Measurements from ENCODE around the gene GRID2.
"Not testable (repeated sequence)": the region's sequence is repeated elsewhere in the genome, so short reads cannot be mapped to it uniquely, and the experiment has no call there.

The GRID2 gene

DNA sequence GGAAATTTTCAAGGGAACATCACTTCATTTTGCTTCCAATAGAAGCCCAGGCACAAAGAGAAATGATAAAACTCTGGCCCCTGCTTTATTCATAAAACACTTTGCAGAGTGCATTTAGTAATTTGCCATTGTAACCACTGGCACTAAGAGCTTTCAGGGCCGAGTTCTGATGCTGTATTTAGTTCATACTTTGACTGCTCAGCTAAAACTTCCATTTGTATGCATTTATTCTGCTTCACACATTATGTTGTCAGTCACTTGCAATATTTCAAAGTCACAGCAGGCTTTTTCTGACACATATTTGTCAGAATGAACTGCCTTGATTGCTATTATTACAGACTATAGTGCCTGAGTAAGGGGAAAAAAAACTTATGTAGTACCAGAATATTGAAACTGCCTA, 1350.4 kb downstream of the GRID2 start:
- H3K4me1 Mint-ChIP-seq: no peaks in the 10 kb centered on the region
- peaks cover 2% of the 10 kb centered on the region for H3K36me3 Mint-ChIP-seq (ENCODE audit: insufficient read depth)
- H3K4me3 Mint-ChIP-seq: no peak overlapping the region
- no peak overlapping the region for H3K27ac Mint-ChIP-seq (ENCODE audit: low read depth)
- DNase-seq (ENCODE audit: low spot score in 2 of 2) (no peak), ATAC-seq (replicated peaks; ENCODE audit: extremely low read depth, poor library complexity, severe bottlenecking) (no peak)
- peaks cover 6% of the 10 kb centered on the region for H3K9me3 Mint-ChIP-seq
- H3K27me3 Mint-ChIP-seq: no peaks in the 10 kb centered on the region

GRCh38 chr4:93657527-93657926, 1353.8 kb downstream of the GRID2 start:
- no peak for DNase-seq (ENCODE audit: low spot score in 2 of 2)
- Mint-ChIP-seq H3K4me3 (no peak overlapping the region), H3K36me3 (ENCODE audit: insufficient read depth) (peaks cover 2% of the 10 kb centered on the region), H3K9me3 (peaks cover 7% of the 10 kb centered on the region), H3K27me3 (no peaks in the 10 kb centered on the region), H3K27ac (ENCODE audit: low read depth) (no peak overlapping the region), H3K4me1 (no peaks in the 10 kb centered on the region)
- no peak for ATAC-seq (replicated peaks; ENCODE audit: extremely low read depth, poor library complexity, severe bottlenecking)

GRCh38 chr4:93658443-93658842, 1354.7 kb downstream of the GRID2 start:
- H3K27me3 Mint-ChIP-seq: no peaks in the 10 kb centered on the region

DNA sequence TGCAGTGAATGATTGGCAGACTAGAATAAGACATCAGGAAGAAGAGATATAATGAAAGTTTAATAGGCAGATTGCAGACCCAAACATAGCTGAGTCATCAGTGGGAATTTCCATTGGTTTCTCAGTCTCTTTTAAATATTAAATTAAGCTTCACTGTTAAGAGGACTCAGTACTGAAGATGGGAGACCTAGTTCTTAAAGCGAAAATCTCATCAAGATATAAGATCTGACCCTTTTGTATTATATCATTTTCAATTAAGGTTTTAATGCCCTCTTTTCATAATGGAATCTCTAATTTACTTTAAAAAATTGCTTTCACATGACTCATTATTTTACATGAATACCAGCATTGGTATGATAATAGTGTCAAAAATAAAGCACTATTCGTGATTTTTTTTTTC, 1355.9 kb downstream of the GRID2 start:
- ATAC-seq (replicated peaks; ENCODE audit: extremely low read depth, poor library complexity, severe bottlenecking) (no peak), DNase-seq (ENCODE audit: low spot score in 2 of 2) (no peak)
- no peak overlapping the region for H3K4me3 Mint-ChIP-seq
- H3K27ac Mint-ChIP-seq (ENCODE audit: low read depth): no peak overlapping the region
- H3K27me3 Mint-ChIP-seq: no peaks in the 10 kb centered on the region
- no peaks in the 10 kb centered on the region for H3K36me3 Mint-ChIP-seq (ENCODE audit: insufficient read depth)
- no peaks in the 10 kb centered on the region for H3K4me1 Mint-ChIP-seq
- peaks cover 15% of the 10 kb centered on the region for H3K9me3 Mint-ChIP-seq

More at GRCh38 chr4:93658443-93658842, 1354.7 kb downstream of the GRID2 start:
- H3K4me1 Mint-ChIP-seq: no peaks in the 10 kb centered on the region
- peaks cover 7% of the 10 kb centered on the region for H3K9me3 Mint-ChIP-seq
- no peak overlapping the region for H3K27ac Mint-ChIP-seq (ENCODE audit: low read depth)
- ATAC-seq (replicated peaks; ENCODE audit: extremely low read depth, poor library complexity, severe bottlenecking) (no peak), DNase-seq (ENCODE audit: low spot score in 2 of 2) (no peak)
- no peak overlapping the region for H3K4me3 Mint-ChIP-seq
- H3K36me3 Mint-ChIP-seq (ENCODE audit: insufficient read depth): no peaks in the 10 kb centered on the region

- Mint-ChIP-seq H3K4me3 (no peak overlapping the region), H3K36me3 (ENCODE audit: insufficient read depth) (no peaks in the 10 kb centered on the region), H3K27ac (ENCODE audit: low read depth) (no peak overlapping the region), H3K9me3 (peaks cover 15% of the 10 kb centered on the region), H3K27me3 (no peaks in the 10 kb centered on the region), H3K4me1 (no peaks in the 10 kb centered on the region)
- ATAC-seq (replicated peaks; ENCODE audit: extremely low read depth, poor library complexity, severe bottlenecking) (no peak), DNase-seq (ENCODE audit: low spot score in 2 of 2) (no peak)
Measured at GRCh38 chr4:93660036-93660435, 1356.3 kb downstream of the GRID2 start.

DNA sequence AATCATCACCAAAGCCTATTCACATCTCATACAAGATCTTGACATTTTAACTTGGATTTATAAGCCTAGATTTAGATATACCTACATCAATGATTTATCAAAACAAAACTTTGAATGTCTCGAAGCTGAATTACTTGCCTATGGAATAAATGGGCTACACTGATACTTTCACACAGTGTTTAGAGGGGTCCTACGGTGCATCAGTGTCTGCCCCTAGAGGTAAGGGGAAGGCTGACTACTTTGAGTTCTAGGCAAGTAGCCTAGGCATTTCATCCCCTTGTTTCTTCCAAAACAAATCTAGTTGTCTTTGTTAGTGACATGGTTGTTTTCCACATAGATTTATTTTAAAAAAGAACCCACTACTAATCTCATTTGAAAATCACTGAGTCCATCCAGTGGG, 1366.7 kb downstream of the GRID2 start:
- Mint-ChIP-seq H3K36me3 (ENCODE audit: insufficient read depth) (no peaks in the 10 kb centered on the region), H3K9me3 (peaks cover 15% of the 10 kb centered on the region), H3K4me1 (no peaks in the 10 kb centered on the region), H3K27me3 (no peaks in the 10 kb centered on the region), H3K4me3 (no peak overlapping the region), H3K27ac (ENCODE audit: low read depth) (no peak overlapping the region)
- ATAC-seq (replicated peaks; ENCODE audit: extremely low read depth, poor library complexity, severe bottlenecking) (no peak), DNase-seq (ENCODE audit: low spot score in 2 of 2) (no peak)

DNA sequence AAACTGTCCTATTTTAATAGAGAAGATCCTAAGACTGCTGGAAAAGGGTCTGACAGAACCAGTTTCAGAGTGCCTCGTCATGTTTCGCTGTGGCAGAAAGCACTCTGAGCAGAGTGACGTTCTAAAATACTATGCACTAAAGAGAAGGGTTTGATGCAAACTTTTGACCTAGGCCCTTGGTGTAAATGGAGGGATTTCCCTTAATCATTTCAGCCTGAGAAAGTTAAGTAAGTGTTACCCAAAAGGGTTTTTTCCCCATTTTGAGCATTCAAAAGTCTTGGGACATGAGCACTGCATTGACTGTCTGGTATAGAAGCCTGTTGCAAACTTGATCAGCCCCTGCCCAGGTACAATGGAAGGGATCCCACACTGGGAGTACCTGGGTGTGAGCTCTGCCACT, 1367.3 kb downstream of the GRID2 start:
- Mint-ChIP-seq H3K36me3 (ENCODE audit: insufficient read depth) (no peaks in the 10 kb centered on the region), H3K9me3 (peaks cover 10% of the 10 kb centered on the region), H3K27ac (ENCODE audit: low read depth) (no peak overlapping the region), H3K27me3 (no peaks in the 10 kb centered on the region), H3K4me3 (no peak overlapping the region), H3K4me1 (no peaks in the 10 kb centered on the region)
- DNase-seq (ENCODE audit: low spot score in 2 of 2) (no peak), ATAC-seq (replicated peaks; ENCODE audit: extremely low read depth, poor library complexity, severe bottlenecking) (no peak)

- ATAC-seq (replicated peaks; ENCODE audit: extremely low read depth, poor library complexity, severe bottlenecking); H3K27ac Mint-ChIP-seq (ENCODE audit: low read depth); H3K27me3 Mint-ChIP-seq; H3K4me3 Mint-ChIP-seq; DNase-seq (ENCODE audit: low spot score in 2 of 2); H3K4me1 Mint-ChIP-seq; H3K36me3 Mint-ChIP-seq (ENCODE audit: insufficient read depth): not testable (repeated sequence)
- H3K9me3 Mint-ChIP-seq: peaks cover 16% of the 10 kb centered on the region
Measured at GRCh38 chr4:93676937-93677336, 1373.2 kb downstream of the GRID2 start.

DNA sequence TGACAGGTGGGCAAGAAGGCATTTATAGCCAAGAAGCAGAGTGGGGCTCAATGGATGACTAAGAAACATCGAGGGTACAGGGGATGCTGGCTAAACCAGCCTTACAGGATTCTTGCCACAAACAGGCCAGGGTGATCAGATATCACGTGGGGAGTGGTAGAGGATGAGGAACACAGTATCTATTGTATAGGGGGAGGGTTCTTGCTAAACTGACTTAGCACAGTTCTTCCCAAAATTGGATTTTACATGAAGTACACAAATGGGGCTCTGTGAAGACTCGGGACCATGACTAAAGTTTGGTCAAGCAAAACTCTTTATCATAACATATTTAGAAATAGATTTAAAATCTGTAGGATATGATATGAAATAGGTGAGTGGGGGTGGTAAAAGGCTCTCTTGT, 1380.8 kb downstream of the GRID2 start:
- ATAC-seq (replicated peaks; ENCODE audit: extremely low read depth, poor library complexity, severe bottlenecking) (no peak), DNase-seq (ENCODE audit: low spot score in 2 of 2) (no peak)
- Mint-ChIP-seq H3K9me3 (no peaks in the 10 kb centered on the region), H3K27me3 (no peaks in the 10 kb centered on the region), H3K36me3 (ENCODE audit: insufficient read depth) (no peaks in the 10 kb centered on the region), H3K4me3 (no peak overlapping the region), H3K27ac (ENCODE audit: low read depth) (no peak overlapping the region), H3K4me1 (no peaks in the 10 kb centered on the region)

DNA sequence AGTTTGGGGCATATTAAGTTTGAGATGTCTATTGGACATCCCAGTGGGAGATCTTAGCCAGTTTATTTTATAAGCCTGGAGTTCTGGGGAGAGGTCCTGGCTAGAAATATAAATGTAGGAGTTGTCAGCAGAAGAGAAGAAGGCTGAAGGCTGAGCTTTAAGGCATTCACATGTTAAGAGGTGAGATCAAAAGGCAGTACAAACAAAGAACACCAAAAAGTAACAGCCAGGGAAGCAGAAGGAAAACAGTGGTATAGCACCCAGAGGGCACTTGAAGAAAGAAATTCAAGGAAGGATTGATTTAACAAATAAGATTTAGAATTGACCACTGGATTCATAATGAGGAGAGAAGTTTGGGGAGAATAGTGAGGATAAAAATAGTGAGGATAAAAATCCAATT, 1383.5 kb downstream of the GRID2 start:
- no peak for ATAC-seq (replicated peaks; ENCODE audit: extremely low read depth, poor library complexity, severe bottlenecking)

DNA sequence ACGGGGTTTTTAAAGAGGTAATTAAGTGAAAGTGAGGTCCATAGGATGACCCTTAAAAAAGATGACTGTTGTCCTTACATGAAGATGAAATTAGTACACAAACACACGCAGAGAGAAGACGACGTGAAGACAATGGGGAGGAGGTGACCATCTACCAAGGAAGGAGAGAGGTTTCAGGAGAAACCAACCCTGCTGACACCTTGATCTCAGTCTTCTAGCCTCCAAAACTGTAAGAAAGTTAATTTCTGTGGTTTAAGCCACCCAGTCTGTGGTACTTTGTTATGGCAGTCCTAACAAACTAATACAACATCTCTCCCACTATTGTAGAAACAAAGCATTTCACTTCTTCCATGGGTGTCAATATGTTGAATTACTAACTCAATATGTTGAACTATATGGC, 1385.2 kb downstream of the GRID2 start:
- ATAC-seq (replicated peaks; ENCODE audit: extremely low read depth, poor library complexity, severe bottlenecking) (no peak), DNase-seq (ENCODE audit: low spot score in 2 of 2) (no peak)
- Mint-ChIP-seq H3K27me3 (no peaks in the 10 kb centered on the region), H3K4me3 (no peak overlapping the region), H3K9me3 (peaks cover 1% of the 10 kb centered on the region), H3K4me1 (no peaks in the 10 kb centered on the region), H3K27ac (ENCODE audit: low read depth) (no peak overlapping the region), H3K36me3 (ENCODE audit: insufficient read depth) (no peaks in the 10 kb centered on the region)

More for the DNA sequence above, 1383.5 kb downstream of the GRID2 start:
- no peaks in the 10 kb centered on the region for H3K36me3 Mint-ChIP-seq (ENCODE audit: insufficient read depth)
- no peak overlapping the region for H3K27ac Mint-ChIP-seq (ENCODE audit: low read depth)
- H3K4me3 Mint-ChIP-seq: no peak overlapping the region
- H3K9me3 Mint-ChIP-seq: no peaks in the 10 kb centered on the region
- H3K4me1 Mint-ChIP-seq: no peaks in the 10 kb centered on the region
- DNase-seq (ENCODE audit: low spot score in 2 of 2): no peak
- no peaks in the 10 kb centered on the region for H3K27me3 Mint-ChIP-seq

DNA sequence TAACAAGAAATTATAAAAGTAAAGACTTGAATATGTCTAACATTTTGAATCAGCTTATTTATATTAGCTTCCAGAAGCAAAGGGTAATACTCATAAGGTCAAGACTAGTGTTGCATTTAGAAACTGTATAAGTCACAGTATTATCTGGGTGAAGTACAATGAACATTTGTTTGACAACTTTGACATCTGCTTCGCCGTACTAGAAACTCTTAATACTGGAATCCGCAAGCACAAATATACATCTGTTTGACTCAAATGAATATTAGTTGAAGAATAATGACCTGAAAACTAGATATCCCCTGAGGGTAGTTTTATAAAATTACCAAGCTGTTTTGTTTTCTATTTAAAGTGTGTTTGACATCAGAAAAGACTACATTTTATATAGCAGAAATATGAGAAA, 1389.4 kb downstream of the GRID2 start:
- Mint-ChIP-seq H3K27me3 (no peaks in the 10 kb centered on the region), H3K4me1 (no peaks in the 10 kb centered on the region), H3K4me3 (no peak overlapping the region), H3K36me3 (ENCODE audit: insufficient read depth) (no peaks in the 10 kb centered on the region), H3K9me3 (peaks cover 9% of the 10 kb centered on the region), H3K27ac (ENCODE audit: low read depth) (no peak overlapping the region)
- ATAC-seq (replicated peaks; ENCODE audit: extremely low read depth, poor library complexity, severe bottlenecking): no peak
- no peak for DNase-seq (ENCODE audit: low spot score in 2 of 2)

GRCh38 chr4:93698686-93699085, 1394.9 kb downstream of the GRID2 start:
- no peaks in the 10 kb centered on the region for H3K4me1 Mint-ChIP-seq

DNA sequence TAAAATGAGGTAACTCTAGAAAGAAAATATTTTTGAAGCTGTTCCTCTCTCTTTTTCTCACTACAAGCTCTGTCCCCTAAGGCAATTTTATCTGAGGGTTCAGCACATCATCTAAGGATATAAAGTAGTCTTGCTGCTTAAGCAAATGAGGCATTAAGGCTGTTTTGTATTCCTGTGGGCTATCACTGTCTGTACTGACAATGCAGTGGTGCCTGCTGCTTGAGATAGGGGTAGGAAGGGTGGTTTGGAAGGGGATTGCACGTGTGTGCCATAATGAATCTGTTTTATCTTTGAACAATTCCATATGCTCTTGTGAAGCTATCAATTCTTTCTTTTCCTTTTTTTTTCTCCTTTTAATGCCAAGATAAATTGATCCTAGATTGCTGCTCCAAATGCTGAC, 1396.8 kb downstream of the GRID2 start:
- Mint-ChIP-seq H3K27ac (ENCODE audit: low read depth) (no peak overlapping the region), H3K36me3 (ENCODE audit: insufficient read depth) (no peaks in the 10 kb centered on the region), H3K4me3 (no peak overlapping the region), H3K27me3 (no peaks in the 10 kb centered on the region), H3K4me1 (no peaks in the 10 kb centered on the region), H3K9me3 (peaks cover 16% of the 10 kb centered on the region)
- no peak for DNase-seq (ENCODE audit: low spot score in 2 of 2)
- ATAC-seq (replicated peaks; ENCODE audit: extremely low read depth, poor library complexity, severe bottlenecking): no peak

More at GRCh38 chr4:93698686-93699085, 1394.9 kb downstream of the GRID2 start:
- ATAC-seq (replicated peaks; ENCODE audit: extremely low read depth, poor library complexity, severe bottlenecking): no peak
- no peak overlapping the region for H3K4me3 Mint-ChIP-seq
- H3K9me3 Mint-ChIP-seq: peaks cover 14% of the 10 kb centered on the region
- no peak for DNase-seq (ENCODE audit: low spot score in 2 of 2)
- H3K27ac Mint-ChIP-seq (ENCODE audit: low read depth): no peak overlapping the region
- no peaks in the 10 kb centered on the region for H3K27me3 Mint-ChIP-seq
- H3K36me3 Mint-ChIP-seq (ENCODE audit: insufficient read depth): no peaks in the 10 kb centered on the region

Data from central memory CD8-positive, alpha-beta T cell (primary cell).